MM.1S (cell line): ENCODE measurements around the gene SLC29A3.

Experiments used
- CTCF ChIP-seq: fragments of 300-600 bp; sonication (generic); IDR thresholded peaks from 2 replicates; pipeline ENCODE4 v1.5.1; 2016; ENCODE audit warnings: antibody characterized with exemption, low read length, mixed read lengths
- EZH2 ChIP-seq: fragments of 300-600 bp; sonication (generic); optimal IDR thresholded peaks from 2 replicates; pipeline ENCODE3; 2017; ENCODE audit warnings: low read depth, mild to moderate bottlenecking, antibody characterized with exemption, low read length, mixed read lengths

GRCh38 chr10:71344154-71344925, 25.3 kb downstream of the SLC29A3 start:
- TF ChIP-seq EZH2 = no peak
- no peak for TF ChIP-seq CTCF
